GM12878 (cell line): ENCODE measurements around the gene CDH4. TPM values are rescaled to one million over a fixed set of nuclear protein-coding genes. Genes with fewer than 3 reads are reported as not detected.

ENCODE experiments used
- ATAC-seq: fragments of 200-7000 bp; cut with Tn5 transposase; 3 replicates; pipeline ENCODE4 v1.9.1; 2020; ENCODE audit warnings: mild to moderate bottlenecking, moderate library complexity
- BruUV-seq: library from RNA; stranded (reverse); fragments of 400-500 nt; replicated peaks from 2 replicates; lab custom pipeline; 2021; lab: Mats Ljungman, UMichigan
- CTCF ChIA-PET: fragments of 300-600 bp; sonication (Branson Sonifier 250); formaldehyde crosslinking; extraction: SDS; loops from one replicate; lab custom pipeline; 2021; ENCODE audit warnings: inconsistent platforms; lab: Yijun Ruan, JAX
- POLR2A ChIA-PET: fragments of 350-600 bp; formaldehyde crosslinking; extraction: SDS; loops from one replicate; lab custom pipeline; 2021; ENCODE audit warnings: inconsistent platforms; lab: Charles Lee
- RAD21 ChIA-PET: fragments of 300-600 bp; sonication (Branson Sonifier 250); formaldehyde crosslinking; loops from one replicate; lab custom pipeline; 2023; ENCODE audit warnings: antibody characterized with exemption; ENCODE audit not compliant: unreplicated experiment; lab: Charles Lee
- SMC1A ChIA-PET: fragments of 300-600 bp; sonication (Branson Sonifier 250); formaldehyde crosslinking; loops from one replicate; lab custom pipeline; 2023; ENCODE audit not compliant: unreplicated experiment, uncharacterized antibody; lab: Charles Lee
- DNase-seq: peaks from one replicate; pipeline ENCODE4 v3.0.0-alpha.2; 2011; ENCODE audit warnings: low read depth, low spot score
- FAIRE-seq: peaks from 3 replicates; lab custom pipeline; 2011; peaks lifted over from hg19 to GRCh38; lab: Jason Lieb, UNC
- H2AFZ ChIP-seq: 2 replicates; pipeline ENCODE4 v1.6.0; 2011; ENCODE audit warnings: low read depth, low read length, control low read depth; ENCODE audit not compliant: control insufficient read depth
- H3K27ac ChIP-seq: 2 replicates; pipeline ENCODE4 v1.5.1; 2011; ENCODE audit warnings: control low read depth; ENCODE audit not compliant: control insufficient read depth, insufficient read depth
- H3K27me3 ChIP-seq, 2 experiments: replicated peaks in 1 of 2; 2 replicates each; pipeline versions ENCODE4 v1.6.0 to v1.6.1; 2011; ENCODE audit warnings: low read length in 1 of 2; ENCODE audit not compliant: control insufficient read depth in 2 of 2, insufficient read depth in 2 of 2
- H3K36me3 ChIP-seq, 2 experiments: 2 replicates each; pipeline ENCODE4 v1.5.1; 2011; ENCODE audit warnings: low read length in 1 of 2; ENCODE audit not compliant: control insufficient read depth in 2 of 2, insufficient read depth in 2 of 2
- H3K4me1 ChIP-seq: 2 replicates; pipeline ENCODE4 v1.6.1; 2011; ENCODE audit warnings: mild to moderate bottlenecking, low read length, moderate library complexity, mixed read lengths; ENCODE audit not compliant: control insufficient read depth, insufficient read depth
- H3K4me2 ChIP-seq: 2 replicates; pipeline ENCODE4 v1.6.0; 2011; ENCODE audit warnings: control low read depth; ENCODE audit not compliant: control insufficient read depth, insufficient read depth
- H3K4me3 ChIP-seq: fragments of 200-600 bp; sonication (generic); 2 replicates; pipeline ENCODE4 v1.5.1; 2016
- H3K79me2 ChIP-seq: 2 replicates; pipeline ENCODE4 v1.6.0; 2011; ENCODE audit warnings: low read length; ENCODE audit not compliant: control insufficient read depth, insufficient read depth
- H3K9ac ChIP-seq: 2 replicates; pipeline ENCODE4 v1.8.0; 2011; ENCODE audit warnings: low read length, control low read depth, mixed read lengths; ENCODE audit not compliant: control insufficient read depth, insufficient read depth
- H3K9me3 ChIP-seq: replicated peaks from 3 replicates; pipeline ENCODE4 v1.5.1; 2011; ENCODE audit warnings: mild to moderate bottlenecking, low read length; ENCODE audit not compliant: control insufficient read depth, insufficient read depth
- H4K20me1 ChIP-seq: 2 replicates; pipeline ENCODE4 v1.6.0; 2011; ENCODE audit not compliant: control insufficient read depth, insufficient read depth
- BHLHE40 ChIP-seq, 2 experiments: fragments of 450-650 bp in 1 of 2; IDR thresholded peaks; 2 replicates each; pipeline ENCODE4 v1.6.1; 2011 to 2017; ENCODE audit warnings: low read depth in 2 of 2, borderline replicate concordance in 1 of 2, improper control_type of control experiment in 1 of 2, low read length in 1 of 2, mild to moderate bottlenecking in 1 of 2
- CEBPB ChIP-seq, 2 experiments: fragments of 150-350 bp in 1 of 2; IDR thresholded peaks; 2 replicates each; pipeline ENCODE4 v1.6.1; 2012 to 2014; ENCODE audit warnings: low read depth in 2 of 2, low read length in 2 of 2, borderline replicate concordance in 1 of 2, inconsistent platforms in 1 of 2
- E4F1 ChIP-seq: fragments of 450-650 bp; IDR thresholded peaks from 2 replicates; pipeline ENCODE4 v1.6.1; 2018; ENCODE audit warnings: borderline replicate concordance, mild to moderate bottlenecking; ENCODE audit not compliant: partially characterized antibody
- EGR1 ChIP-seq, 2 experiments: IDR thresholded peaks; 1 replicate in 1 of 2; 2 replicates in 1 of 2; pipeline ENCODE4 v1.6.1; 2011 to 2012; ENCODE audit warnings: low read depth in 2 of 2, low read length in 2 of 2, borderline replicate concordance in 1 of 2, mild to moderate bottlenecking in 1 of 2, moderate library complexity in 1 of 2
- FOXK2 ChIP-seq: fragments of 450-650 bp; IDR thresholded peaks from 2 replicates; pipeline ENCODE4 v1.6.1; 2017; ENCODE audit warnings: mild to moderate bottlenecking, moderate library complexity
- HSF1 ChIP-seq: fragments of 150-350 bp; IDR thresholded peaks from 2 replicates; pipeline ENCODE4 v1.6.1; 2014; ENCODE audit warnings: mild to moderate bottlenecking, low read depth, low read length
- MLLT1 ChIP-seq: fragments of 450-650 bp; IDR thresholded peaks from 2 replicates; pipeline ENCODE4 v1.6.1; 2016; ENCODE audit warnings: mild to moderate bottlenecking
- NFXL1 ChIP-seq: fragments of 450-650 bp; IDR thresholded peaks from 2 replicates; pipeline ENCODE4 v1.6.1; 2017; ENCODE audit warnings: antibody characterized with exemption, mild to moderate bottlenecking, borderline replicate concordance
- RELB ChIP-seq: fragments of 450-650 bp; IDR thresholded peaks from 2 replicates; pipeline ENCODE4 v1.6.1; 2017; ENCODE audit warnings: low read depth, mild to moderate bottlenecking, moderate library complexity
- REST ChIP-seq: IDR thresholded peaks from 2 replicates; pipeline ENCODE4 v1.6.1; 2012; ENCODE audit warnings: mild to moderate bottlenecking, low read depth, low read length
- SMAD5 ChIP-seq: IDR thresholded peaks from 2 replicates; pipeline ENCODE4 v1.6.1; 2016; ENCODE audit warnings: antibody characterized with exemption, low read depth
- SRF ChIP-seq, 2 experiments: IDR thresholded peaks; 2 replicates each; pipeline ENCODE4 v1.6.1; 2011; ENCODE audit warnings: low read depth in 2 of 2, low read length in 2 of 2, mild to moderate bottlenecking in 1 of 2, moderate library complexity in 1 of 2
- WGBS: methylation state at CpG from one replicate; pipeline ENCODE4 v1.1.6; 2016; ENCODE audit warnings: low lambda C conversion rate; ENCODE audit not compliant: insufficient replicate concordance, insufficient coverage; ENCODE audit errors: missing lambda C conversion rate; 5-methylcytosine and 5-hydroxymethylcytosine counted together
- in situ Hi-C: fragments of 300-500 bp; cut with MboI; formaldehyde crosslinking; loops from 9 replicates; pipeline ENCODE4 v1.14.3; 2018; ENCODE audit warnings: mixed read lengths
- intact Hi-C: fragments of 100-400 bp; cut with micrococcal nuclease; formaldehyde crosslinking; loops from one replicate; pipeline ENCODE4 v1.14.2; 2022; ENCODE audit not compliant: unreplicated experiment
- polyA plus RNA-seq, 11 experiments: library from polyadenylated mRNA; depleted of rRNA in 4 of 11; unstranded in 6 of 11; stranded (reverse) in 5 of 11; fragments of >200 nt; fragmentation: Nextera tagmentation in 4 of 11; fragmentation: Illumina TruSeq in 1 of 11; extraction: Ambion mirVana in 4 of 11; extraction: Trizol in 1 of 11; gene quantifications; 1 replicate in 1 of 11; 2 replicates in 10 of 11; pipeline versions ENCODE4 v1.2.1 to v1.2.3, GENCODE V29; 2011 to 2016; ENCODE audit warnings: inconsistent platforms in 2 of 11, missing spikeins in 2 of 11, low read depth in 1 of 11
- total RNA-seq, 4 experiments: library from RNA; depleted of rRNA in 3 of 4; stranded (reverse); fragments of >200 nt in 3 of 4; fragmentation: Illumina TruSeq in 1 of 4; extraction: Trizol in 1 of 4; gene quantifications; 2 replicates each; pipeline versions ENCODE4 v1.2.1 to v1.2.3, GENCODE V29; 2013 to 2021

The CDH4 gene
- total and polyA plus RNA-seq, 10 of the 15 experiments (the other 5 are each of a cell fraction or from before 2014, with no cell fraction given), result not detected

- Histone ChIP-seq H4K20me1 (no peaks in the 10 kb centered on the region), H3K36me3 (no peaks in the 10 kb centered on the region), H2AFZ (no peak overlapping the region), H3K79me2 (no peaks in the 10 kb centered on the region), H3K27ac (no peak overlapping the region), H3K4me3 (no peak overlapping the region), H3K27me3 (no peaks in the 10 kb centered on the region), H3K9me3 (no peaks in the 10 kb centered on the region; the same call in 2 of the 3 replicates), H3K4me1 (no peaks in the 10 kb centered on the region), H3K9ac (no peak overlapping the region), H3K4me2 (no peak overlapping the region)
- no peak for FAIRE-seq
- in situ Hi-C loops (loop anchor here (25.0 kb wide), 1 partner anchor 462 kb away; no protein-coding TSS in a partner anchor), intact Hi-C loops (no loop called here)
- RAD21 ChIA-PET, result no interaction called here
- BruUV-seq, result no TSS peak
- no peak for ATAC-seq
- WGBS, result 24% methylated on average over 8 of the region's 8 CpGs
- CTCF ChIA-PET, result no interaction called here
- DNase-seq, result no peak
- SMC1A ChIA-PET, result no interaction called here
- POLR2A ChIA-PET, result no interaction called here
- TF ChIP-seq SMAD5 (no peak), BHLHE40 (IDR thresholded peaks at IDR 0.05; ENCODE audit: borderline replicate concordance in 1 of 2, low read depth in 2 of 2, low read length in 1 of 2) (no peak), HSF1 (no peak), MLLT1 (no peak), REST (no peak), CEBPB (IDR thresholded peaks at IDR 0.05; ENCODE audit: borderline replicate concordance in 1 of 2, low read depth in 2 of 2, low read length in 2 of 2) (no peak), NFXL1 (no peak), EGR1 (IDR thresholded peaks at IDR 0.05; ENCODE audit: borderline replicate concordance in 1 of 2, low read depth in 2 of 2, low read length in 2 of 2) (no peak), SRF (IDR thresholded peaks at IDR 0.05; ENCODE audit: low read depth in 2 of 2, low read length in 2 of 2) (no peak), E4F1 (no peak), RELB (no peak), FOXK2 (no peak)
These were observed 197.1 kb downstream of the CDH4 start for GRCh38 chr20:61449057-61449609.
